GM12891 (cell line): ENCODE results near the gene MFSD2B.

ENCODE experiments used
- POLR2A ChIP-seq: IDR thresholded peaks from 2 replicates; pipeline ENCODE4 v1.6.1; 2011; ENCODE audit warnings: low read depth, low read length, control low read depth
- TAF1 ChIP-seq: IDR thresholded peaks from 2 replicates; pipeline ENCODE4 v1.6.1; 2011; ENCODE audit warnings: low read depth, low read length, control low read depth

GRCh38 chr2:24058564-24059271, 48.8 kb downstream of the MFSD2B start:
- TF ChIP-seq POLR2A = no peak
- no peak for TF ChIP-seq TAF1
